ENCODE data around the gene AKT1.

DNA sequence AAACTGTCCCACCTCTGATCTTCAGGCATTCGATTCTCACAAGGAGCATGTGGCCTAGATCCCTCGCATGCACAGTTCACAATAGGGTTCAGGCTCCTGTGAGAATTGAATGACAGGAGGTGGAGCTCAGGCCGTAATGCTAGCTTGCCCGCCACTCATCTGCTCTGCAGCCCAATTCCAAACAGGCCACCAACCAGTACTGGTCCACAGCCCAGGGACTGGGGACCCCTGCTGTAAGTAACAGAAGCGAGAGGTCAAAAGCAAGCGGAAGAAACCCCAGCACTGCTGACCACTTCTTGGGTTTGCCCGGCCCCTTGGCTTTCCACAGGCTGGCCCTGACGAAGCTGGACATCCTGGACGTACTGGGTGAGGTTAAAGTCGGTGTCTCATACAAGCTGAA lies 51.1 kb downstream of the AKT1 start:
- TF ChIP-seq, protein P1, sequence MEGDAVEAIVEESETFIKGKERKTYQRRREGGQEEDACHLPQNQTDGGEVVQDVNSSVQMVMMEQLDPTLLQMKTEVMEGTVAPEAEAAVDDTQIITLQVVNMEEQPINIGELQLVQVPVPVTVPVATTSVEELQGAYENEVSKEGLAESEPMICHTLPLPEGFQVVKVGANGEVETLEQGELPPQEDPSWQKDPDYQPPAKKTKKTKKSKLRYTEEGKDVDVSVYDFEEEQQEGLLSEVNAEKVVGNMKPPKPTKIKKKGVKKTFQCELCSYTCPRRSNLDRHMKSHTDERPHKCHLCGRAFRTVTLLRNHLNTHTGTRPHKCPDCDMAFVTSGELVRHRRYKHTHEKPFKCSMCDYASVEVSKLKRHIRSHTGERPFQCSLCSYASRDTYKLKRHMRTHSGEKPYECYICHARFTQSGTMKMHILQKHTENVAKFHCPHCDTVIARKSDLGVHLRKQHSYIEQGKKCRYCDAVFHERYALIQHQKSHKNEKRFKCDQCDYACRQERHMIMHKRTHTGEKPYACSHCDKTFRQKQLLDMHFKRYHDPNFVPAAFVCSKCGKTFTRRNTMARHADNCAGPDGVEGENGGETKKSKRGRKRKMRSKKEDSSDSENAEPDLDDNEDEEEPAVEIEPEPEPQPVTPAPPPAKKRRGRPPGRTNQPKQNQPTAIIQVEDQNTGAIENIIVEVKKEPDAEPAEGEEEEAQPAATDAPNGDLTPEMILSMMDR (IDR thresholded peaks at IDR 0.05), result no peak
- TF ChIP-seq POLR2A (IDR thresholded peaks at IDR 0.05), result no peak
- TF ChIP-seq POLR2AphosphoS5 (IDR thresholded peaks at IDR 0.05), result no peak
